Dermis blood vessel endothelial cell (primary cell): ENCODE data around the gene BROX. TPM values are rescaled to one million over a fixed set of nuclear protein-coding genes. Genes with fewer than 3 reads are reported as not detected.

ENCODE experiments used
- DNase-seq: peaks from one replicate; pipeline ENCODE4 v3.0.0; 2010
- total RNA-seq: library from RNA; depleted of rRNA; stranded (reverse); fragments of >200 nt; gene quantifications from 2 replicates; pipeline ENCODE4 v1.2.3, GENCODE V29; 2014

The BROX gene
- total RNA-seq, 1 donor from 2014 or later = 46.6 TPM

DNA sequence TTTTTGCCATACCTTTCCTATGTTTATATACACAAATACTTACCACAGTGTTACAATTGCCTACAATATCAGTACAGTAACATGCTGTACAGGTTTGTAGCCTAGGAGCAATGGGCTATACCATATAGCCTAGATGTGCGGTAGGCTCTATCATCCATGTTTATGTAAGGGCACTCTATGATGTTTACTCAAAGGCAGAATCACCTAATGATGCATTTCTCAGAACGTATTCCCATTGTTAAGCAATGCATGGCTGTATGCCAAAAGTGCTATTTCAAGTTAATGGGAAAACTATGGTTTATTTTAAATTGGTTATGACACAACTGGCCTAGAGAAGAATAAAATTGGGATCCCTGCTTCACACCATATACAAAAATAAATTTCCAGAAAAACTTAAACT lies 65.6 kb downstream of the BROX start:
- DNase-seq = peak; percentile 71

- DNase-seq = no peak
These were observed 68.9 kb downstream of the BROX start for GRCh38 chr1:222781251-222781650.

DNA sequence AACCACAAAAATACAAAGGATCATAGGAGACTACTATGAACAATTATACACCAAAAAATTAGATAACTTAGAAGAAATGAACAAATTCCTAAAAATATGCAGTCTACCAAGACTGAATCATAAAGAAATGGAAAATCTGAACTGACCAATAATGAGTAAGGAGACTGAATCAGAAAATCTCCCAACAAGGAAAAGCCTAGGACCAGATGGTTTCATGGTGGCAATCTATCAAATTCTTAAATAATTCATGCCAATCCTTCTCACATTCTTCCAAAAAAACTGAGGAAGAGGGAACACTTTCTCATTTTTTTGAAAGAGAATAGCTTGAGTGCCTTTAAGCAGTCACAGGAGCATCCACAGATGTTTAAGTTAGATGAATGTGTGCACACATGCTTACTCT lies 70.7 kb downstream of the BROX start:
- DNase-seq = no peak

- DNase-seq = no peak
These were observed 72.0 kb downstream of the BROX start for GRCh38 chr1:222784371-222784770.

Other genes with a start within 250 kb of the BROX start
- gene HHIPL2, start 164.5 kb upstream of the BROX start, total RNA-seq = not detected in 2 replicates
- gene TAF1A, start 122.6 kb upstream of the BROX start, total RNA-seq = 5.3 and 6.5 TPM in 2 replicates
- 44.4 and 45.4 TPM in 2 replicates for gene MIA3, start 94.5 kb upstream of the BROX start, total RNA-seq
- gene AIDA, start 73 bp upstream of the BROX start, total RNA-seq = 51.4 and 102 TPM in 2 replicates
- gene FAM177B, start 24.6 kb downstream of the BROX start, total RNA-seq = not detected in 2 replicates
- gene DISP1, start 102.5 kb downstream of the BROX start, total RNA-seq = 1.0 and 1.7 TPM in 2 replicates